Neural progenitor cell (in vitro differentiated cells): ENCODE measurements around the gene KHDC3L.

ENCODE experiments used
- CTCF ChIP-seq: fragments of 200-600 bp; sonication (generic); IDR thresholded peaks from 2 replicates; pipeline ENCODE4 v1.5.1; 2017; ENCODE audit warnings: antibody characterized with exemption, mild to moderate bottlenecking
- EZH2 ChIP-seq: fragments of 200-600 bp; sonication (generic); IDR thresholded peaks from 2 replicates; pipeline ENCODE4 v1.6.1; 2017; ENCODE audit warnings: antibody characterized with exemption, mild to moderate bottlenecking, moderate library complexity

GRCh38 chr6:73391675-73392074 lies 29.2 kb downstream of the KHDC3L start:
- no peak for TF ChIP-seq CTCF
- no peak for TF ChIP-seq EZH2
